RWPE2 (cell line): ENCODE measurements around the gene MRPL10.

Experiments used
- ATAC-seq: fragments of 200-7000 bp; cut with Tn5 transposase; 3 replicates; pipeline ENCODE4 v1.9.1; 2021; ENCODE audit warnings: low read depth
- DNase-seq: peaks from one replicate; pipeline ENCODE4 v3.0.0-alpha.2; 2020; ENCODE audit warnings: low spot score
- H3K27ac ChIP-seq: fragments of 450-650 bp; 2 replicates; pipeline ENCODE4 v1.5.1; 2017; ENCODE audit warnings: mild to moderate bottlenecking; ENCODE audit not compliant: poor library complexity, severe bottlenecking
- H3K27me3 ChIP-seq: fragments of 250-450 bp; sonication (Bioruptor Pico); 2 replicates; pipeline ENCODE4 v1.5.1; 2021; ENCODE audit warnings: mild to moderate bottlenecking, moderate library complexity; ENCODE audit not compliant: insufficient read depth, poor library complexity, severe bottlenecking
- H3K36me3 ChIP-seq: fragments of 250-450 bp; sonication (Bioruptor Pico); 2 replicates; pipeline ENCODE4 v1.5.1; 2020; ENCODE audit warnings: low read depth, mild to moderate bottlenecking, moderate library complexity
- H3K4me1 ChIP-seq: fragments of 250-450 bp; sonication (Bioruptor Pico); 2 replicates; pipeline ENCODE4 v1.5.1; 2021; ENCODE audit warnings: mild to moderate bottlenecking, moderate library complexity; ENCODE audit not compliant: insufficient read depth, poor library complexity, severe bottlenecking
- H3K4me3 ChIP-seq: fragments of 250-450 bp; sonication (Bioruptor Pico); 2 replicates; pipeline ENCODE4 v1.5.1; 2021; ENCODE audit warnings: mild to moderate bottlenecking, moderate library complexity; ENCODE audit not compliant: severe bottlenecking
- H3K9me3 ChIP-seq: fragments of 250-450 bp; sonication (Bioruptor Pico); 2 replicates; pipeline ENCODE4 v1.5.1; 2021; ENCODE audit warnings: mild to moderate bottlenecking, moderate library complexity; ENCODE audit not compliant: severe bottlenecking
- TF ChIP-seq, protein P1 (sequence below): fragments of 450-650 bp; IDR thresholded peaks from one replicate; pipeline ENCODE4 v1.5.1; 2017; ENCODE audit warnings: mild to moderate bottlenecking, moderate library complexity; ENCODE audit not compliant: poor library complexity, severe bottlenecking

Gene MRPL10

DNA sequence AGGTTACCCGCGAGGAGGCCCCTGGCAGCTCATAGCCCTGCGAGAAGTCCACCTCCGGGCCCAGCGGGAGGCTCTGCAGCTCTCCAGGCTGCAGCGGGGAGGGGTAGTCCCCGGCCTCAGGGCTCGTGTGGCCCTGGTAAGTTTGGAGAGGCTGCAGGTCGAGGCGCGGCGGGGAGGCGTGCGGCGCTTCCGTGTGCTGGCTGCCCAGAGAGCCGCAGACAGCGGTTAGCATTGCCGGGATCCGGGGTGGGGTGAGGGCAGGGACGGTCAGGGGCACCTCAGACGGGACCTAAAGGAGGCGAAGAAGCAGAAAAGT lies 16.8 kb upstream of the MRPL10 start:
- no peak for DNase-seq
- no peak overlapping the region for H3K27ac ChIP-seq
- no peak for ATAC-seq
- no peaks in the 10 kb centered on the region for H3K27me3 ChIP-seq
- no peaks in the 10 kb centered on the region for H3K9me3 ChIP-seq
- peaks cover 2% of the 10 kb centered on the region; the same call in 1 of the 2 replicates for H3K36me3 ChIP-seq
- TF ChIP-seq, protein P1, sequence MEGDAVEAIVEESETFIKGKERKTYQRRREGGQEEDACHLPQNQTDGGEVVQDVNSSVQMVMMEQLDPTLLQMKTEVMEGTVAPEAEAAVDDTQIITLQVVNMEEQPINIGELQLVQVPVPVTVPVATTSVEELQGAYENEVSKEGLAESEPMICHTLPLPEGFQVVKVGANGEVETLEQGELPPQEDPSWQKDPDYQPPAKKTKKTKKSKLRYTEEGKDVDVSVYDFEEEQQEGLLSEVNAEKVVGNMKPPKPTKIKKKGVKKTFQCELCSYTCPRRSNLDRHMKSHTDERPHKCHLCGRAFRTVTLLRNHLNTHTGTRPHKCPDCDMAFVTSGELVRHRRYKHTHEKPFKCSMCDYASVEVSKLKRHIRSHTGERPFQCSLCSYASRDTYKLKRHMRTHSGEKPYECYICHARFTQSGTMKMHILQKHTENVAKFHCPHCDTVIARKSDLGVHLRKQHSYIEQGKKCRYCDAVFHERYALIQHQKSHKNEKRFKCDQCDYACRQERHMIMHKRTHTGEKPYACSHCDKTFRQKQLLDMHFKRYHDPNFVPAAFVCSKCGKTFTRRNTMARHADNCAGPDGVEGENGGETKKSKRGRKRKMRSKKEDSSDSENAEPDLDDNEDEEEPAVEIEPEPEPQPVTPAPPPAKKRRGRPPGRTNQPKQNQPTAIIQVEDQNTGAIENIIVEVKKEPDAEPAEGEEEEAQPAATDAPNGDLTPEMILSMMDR: no peak
- H3K4me3 ChIP-seq: no peak overlapping the region
- peaks cover 6% of the 10 kb centered on the region for H3K4me1 ChIP-seq

DNA sequence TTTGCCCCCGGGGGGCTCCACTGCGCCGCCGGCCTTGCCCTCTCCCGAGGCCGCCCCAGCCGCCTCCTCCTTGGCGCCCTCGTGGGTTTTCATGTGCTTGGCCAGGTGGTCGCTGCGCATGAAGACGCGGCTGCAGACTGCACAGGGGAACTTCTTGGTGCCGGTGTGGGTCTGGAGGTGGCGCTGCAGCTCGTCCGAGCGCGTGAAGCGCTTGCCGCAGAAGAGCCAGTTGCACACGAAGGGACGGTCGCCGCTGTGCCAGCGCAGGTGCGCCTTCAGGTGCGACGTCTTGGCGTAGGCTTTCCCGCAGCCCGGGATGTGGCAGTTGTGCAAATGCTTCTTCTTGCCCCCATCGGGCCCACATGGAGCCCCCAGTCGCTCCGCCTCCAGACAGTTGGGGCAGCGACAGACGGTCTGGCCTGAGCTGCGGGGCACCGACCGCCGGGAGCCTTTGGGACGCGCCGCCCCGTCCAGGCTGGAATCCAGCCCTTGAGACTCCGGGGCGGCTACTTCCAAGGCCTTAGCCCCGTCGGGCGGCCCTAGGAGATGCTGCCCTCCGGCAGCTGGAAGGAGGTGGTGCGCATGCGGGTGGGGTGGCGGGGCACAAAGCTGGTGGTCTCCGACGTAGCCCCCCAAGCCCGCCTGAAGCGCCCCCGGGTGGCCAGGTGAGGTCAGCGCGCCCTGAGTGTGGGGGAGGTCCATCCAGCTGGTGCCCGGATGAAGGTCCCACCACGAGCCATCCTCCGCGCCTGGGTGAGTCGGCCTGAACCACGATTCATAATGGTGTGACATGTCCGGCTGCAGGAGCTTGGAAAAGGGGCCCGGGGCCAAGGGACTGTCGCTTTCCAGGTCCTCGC lies 16.2 kb upstream of the MRPL10 start:
- DNase-seq: no peak

DNA sequence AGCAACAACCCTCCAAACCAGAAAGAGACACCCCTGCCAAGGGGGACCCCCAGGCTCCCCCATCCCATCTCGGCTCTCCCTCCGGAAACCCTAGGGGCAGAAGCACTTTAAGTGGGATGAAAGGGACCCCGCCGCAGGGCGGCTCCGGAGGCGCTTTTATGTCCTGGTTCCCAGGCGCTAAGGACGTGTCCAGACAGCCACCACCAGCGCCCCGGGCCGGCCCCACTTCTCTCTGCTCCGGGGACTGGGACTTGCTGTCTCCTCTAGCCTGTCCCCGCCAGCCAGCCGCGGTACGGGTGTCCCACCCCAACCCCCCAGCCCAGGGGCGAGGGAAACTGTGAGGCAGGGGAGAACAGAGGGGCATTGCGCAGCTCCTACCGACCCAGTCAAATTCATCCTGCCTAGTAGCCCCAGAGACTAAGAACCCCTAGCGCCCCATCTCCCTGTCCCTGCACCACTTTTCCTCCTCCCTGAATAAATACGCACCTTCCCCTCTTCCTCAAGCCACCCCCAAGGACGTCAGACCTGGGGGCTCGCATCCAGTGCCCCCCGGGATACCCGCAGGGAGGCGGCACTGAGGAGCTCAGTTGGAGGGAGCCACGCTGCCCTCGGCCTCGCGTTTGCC lies 15.5 kb upstream of the MRPL10 start:
- Histone ChIP-seq H3K4me3 (no peak overlapping the region), H3K27me3 (no peaks in the 10 kb centered on the region), H3K9me3 (no peaks in the 10 kb centered on the region), H3K27ac (no peak overlapping the region), H3K36me3 (peaks cover 2% of the 10 kb centered on the region; the same call in 1 of the 2 replicates), H3K4me1 (peaks cover 6% of the 10 kb centered on the region)
- DNase-seq (no peak), ATAC-seq (no peak)
- TF ChIP-seq, protein P1: no peak

More for the DNA sequence above, 16.2 kb upstream of the MRPL10 start:
- no peak overlapping the region for H3K4me3 ChIP-seq
- no peaks in the 10 kb centered on the region for H3K9me3 ChIP-seq
- TF ChIP-seq, protein P1: peak; percentile 31
- no peak overlapping the region for H3K27ac ChIP-seq
- H3K27me3 ChIP-seq: no peaks in the 10 kb centered on the region
- peaks cover 2% of the 10 kb centered on the region; the same call in 1 of the 2 replicates for H3K36me3 ChIP-seq
- peaks cover 6% of the 10 kb centered on the region for H3K4me1 ChIP-seq
- no peak for ATAC-seq

DNA sequence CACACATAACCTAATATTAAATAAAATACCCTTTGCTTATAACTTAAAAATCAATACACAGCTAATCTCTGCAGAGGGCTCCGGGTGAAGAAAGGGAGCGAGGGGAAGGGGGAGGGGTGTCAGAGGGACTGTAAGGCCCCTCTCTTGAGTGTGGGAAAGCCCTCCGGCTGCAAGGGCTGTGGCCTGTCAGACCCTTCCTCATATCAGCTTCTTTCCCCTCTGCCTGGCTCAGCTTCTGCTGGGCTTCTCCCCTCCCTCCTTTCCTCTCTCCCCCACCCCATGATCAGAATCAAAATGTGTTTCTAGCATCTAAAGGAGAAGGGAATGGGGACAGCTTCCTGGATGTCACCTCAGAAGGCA lies 14.4 kb upstream of the MRPL10 start:
- TF ChIP-seq, protein P1: no peak
- Histone ChIP-seq H3K27me3 (no peaks in the 10 kb centered on the region), H3K4me3 (no peak overlapping the region), H3K4me1 (peaks cover 10% of the 10 kb centered on the region), H3K36me3 (peaks cover 2% of the 10 kb centered on the region; the same call in 1 of the 2 replicates), H3K9me3 (no peaks in the 10 kb centered on the region), H3K27ac (no peak overlapping the region)
- DNase-seq (no peak), ATAC-seq (no peak)
